Measurements from ENCODE around the gene SELL.
"Not testable (repeated sequence)": the region's sequence is repeated elsewhere in the genome, so short reads cannot be mapped to it uniquely, and the experiment has no call there.

SELL gene

GRCh38 chr1:169711469-169712308 lies at the start of gene SELL:
TSS of gene SELL (minus strand) at chr1:169711620. CDS start at chr1:169711498, 122 bp downstream.
- DNase-seq (ENCODE audit: low read depth in 2 of 2) = peak; percentile 34 to 60

GRCh38 chr1:169759038-169759437 lies 47.6 kb upstream of the SELL start:
- no peak for DNase-seq (ENCODE audit: low read depth in 2 of 2)

GRCh38 chr1:169753549-169753948 lies 42.1 kb upstream of the SELL start:
- DNase-seq (ENCODE audit: low read depth in 2 of 2) = no peak

GRCh38 chr1:169750041-169750440 lies 38.6 kb upstream of the SELL start:
- no peak for DNase-seq (ENCODE audit: low read depth in 2 of 2)

- DNase-seq (ENCODE audit: low read depth in 2 of 2) = no peak
Observed at GRCh38 chr1:169746550-169746949, 35.1 kb upstream of the SELL start.

GRCh38 chr1:169745015-169745861 lies 33.8 kb upstream of the SELL start:
- no peak for DNase-seq (ENCODE audit: low read depth in 2 of 2)

- DNase-seq (ENCODE audit: low read depth in 2 of 2) = no peak
Observed at GRCh38 chr1:169741666-169742394, 30.4 kb upstream of the SELL start.

- DNase-seq (ENCODE audit: low read depth in 2 of 2) = no peak
Observed at GRCh38 chr1:169739980-169740379, 28.6 kb upstream of the SELL start.

- DNase-seq (ENCODE audit: low read depth in 2 of 2) = no peak
Observed at GRCh38 chr1:169733924-169734323, 22.5 kb upstream of the SELL start, which contains the start of gene SELE. TSS of gene SELE (minus strand) at chr1:169734079. CDS start at chr1:169733612, 467 bp downstream.

GRCh38 chr1:169731446-169731845 lies 20.0 kb upstream of the SELL start:
- no peak for DNase-seq (ENCODE audit: low read depth in 2 of 2)

- DNase-seq (ENCODE audit: low read depth in 2 of 2) = no peak
Observed at GRCh38 chr1:169729991-169730390, 18.6 kb upstream of the SELL start.

- DNase-seq (ENCODE audit: low read depth in 2 of 2) = no peak
Observed at GRCh38 chr1:169727307-169727706, 15.9 kb upstream of the SELL start.

- DNase-seq (ENCODE audit: low read depth in 2 of 2) = no peak
Observed at GRCh38 chr1:169726851-169727250, 15.4 kb upstream of the SELL start.

GRCh38 chr1:169725930-169726329 lies 14.5 kb upstream of the SELL start:
- DNase-seq (ENCODE audit: low read depth in 2 of 2) = no peak

- no peak for DNase-seq (ENCODE audit: low read depth in 2 of 2)
Observed at GRCh38 chr1:169724168-169724567, 12.7 kb upstream of the SELL start.

GRCh38 chr1:169723763-169724162 lies 12.3 kb upstream of the SELL start:
- no peak for DNase-seq (ENCODE audit: low read depth in 2 of 2)

- DNase-seq (ENCODE audit: low read depth in 2 of 2) = no peak
Observed at GRCh38 chr1:169722779-169723178, 11.4 kb upstream of the SELL start.

- DNase-seq (ENCODE audit: low read depth in 2 of 2) = not testable (repeated sequence)
Observed at GRCh38 chr1:169715100-169715499, 3.7 kb upstream of the SELL start.

GRCh38 chr1:169713090-169713489 lies 1.7 kb upstream of the SELL start:
- DNase-seq (ENCODE audit: low read depth in 2 of 2) = not testable (repeated sequence)

GRCh38 chr1:169712309-169712631 lies 850 bp upstream of the SELL start:
- DNase-seq (ENCODE audit: low read depth in 2 of 2) = no peak

- no peak for DNase-seq (ENCODE audit: low read depth in 2 of 2)
Observed at GRCh38 chr1:169708647-169709046, 2.8 kb downstream of the SELL start.
